Sigmoid colon (tissue), 7 donors: Measurements from ENCODE around the gene WNT11. TPM values are rescaled to one million over a fixed set of nuclear protein-coding genes. Genes with fewer than 3 reads are reported as not detected.
A peak's percentile ranks its signal among the peaks of the same experiment; 100 is the strongest.

Experiments used
- DNase-seq: peaks from one replicate; pipeline ENCODE4 v3.0.0-alpha.2; 2019
- H3K27ac ChIP-seq, 4 donors: fragments of 200-600 bp; sonication (generic); one replicate each; pipeline ENCODE4 v1.5.1; 2016 to 2019; ENCODE audit warnings: mild to moderate bottlenecking in 1 of 4
- H3K27me3 ChIP-seq, 3 donors: fragments of 200-600 bp; sonication (generic); one replicate each; pipeline ENCODE4 v1.5.1; 2019; ENCODE audit warnings: mild to moderate bottlenecking in 1 of 3
- H3K36me3 ChIP-seq, 4 donors: fragments of 200-600 bp; sonication (generic); one replicate each; pipeline ENCODE4 v1.5.1; 2016 to 2019
- H3K4me1 ChIP-seq, 4 donors: fragments of 200-600 bp; sonication (generic); one replicate each; pipeline ENCODE4 v1.5.1; 2017 to 2019
- H3K4me3 ChIP-seq, 4 donors: fragments of 200-600 bp; sonication (generic); one replicate each; pipeline ENCODE4 v1.5.1; 2017 to 2019; ENCODE audit warnings: mild to moderate bottlenecking in 2 of 4, moderate library complexity in 1 of 4
- H3K9me3 ChIP-seq, 4 donors: fragments of 200-600 bp in 3 of 4; sonication (generic) in 3 of 4; one replicate each; pipeline versions ENCODE4 v1.5.1 to v1.6.1; 2013 to 2019
- EP300 ChIP-seq, 4 donors: sonication (generic); formaldehyde crosslinking; IDR thresholded peaks; one replicate each; pipeline ENCODE4 v1.6.1; 2017; ENCODE audit warnings: antibody characterized with exemption in 4 of 4
- POLR2A ChIP-seq, 2 donors: fragments of 450-650 bp; IDR thresholded peaks; one replicate each; pipeline ENCODE4 v1.6.1; 2016; ENCODE audit warnings: antibody characterized with exemption in 2 of 2, mild to moderate bottlenecking in 2 of 2, moderate library complexity in 2 of 2
- POLR2AphosphoS5 ChIP-seq, 4 donors: sonication (generic); formaldehyde crosslinking; IDR thresholded peaks; one replicate each; pipeline ENCODE4 v1.6.1; 2017; ENCODE audit warnings: antibody characterized with exemption in 4 of 4
- WGBS, 2 donors: extraction: QIAGEN DNeasy Blood & Tissue Kit; methylation state at CpG; one replicate each; pipeline ENCODE4 v1.1.7; 2013; 5-methylcytosine and 5-hydroxymethylcytosine counted together
- intact Hi-C: fragments of 100-400 bp; cut with DNase I; formaldehyde crosslinking; loops from one replicate; pipeline ENCODE4 v1.15.1; 2023
- polyA plus RNA-seq, 3 donors: library from polyadenylated mRNA; stranded (reverse); fragments of 200-250 nt; gene quantifications; one replicate each; pipeline ENCODE4 v1.2.3, GENCODE V29; 2013
- total RNA-seq, 4 donors: library from RNA; depleted of rRNA; stranded (reverse); fragments of >200 nt; gene quantifications; one replicate each; pipeline ENCODE4 v1.1.0, GENCODE V29; 2016
- TF ChIP-seq, protein P1 (sequence below), 4 experiments: fragments of 450-650 bp in 3 of 4; fragments of 200-600 bp in 1 of 4; IDR thresholded peaks; one replicate each; pipeline ENCODE4 v1.5.1; 2016 to 2019; ENCODE audit warnings: antibody characterized with exemption in 4 of 4, mild to moderate bottlenecking in 3 of 4, moderate library complexity in 2 of 4
- donor health status: healthy with polysubstance abuse.
- donor health status: Bipolar disorder and iron deficiency.
- donor health status: healthy.

The WNT11 gene
- total and polyA plus RNA-seq, 7 donors: 0.92 to 8.9 (median 2.2) TPM

DNA sequence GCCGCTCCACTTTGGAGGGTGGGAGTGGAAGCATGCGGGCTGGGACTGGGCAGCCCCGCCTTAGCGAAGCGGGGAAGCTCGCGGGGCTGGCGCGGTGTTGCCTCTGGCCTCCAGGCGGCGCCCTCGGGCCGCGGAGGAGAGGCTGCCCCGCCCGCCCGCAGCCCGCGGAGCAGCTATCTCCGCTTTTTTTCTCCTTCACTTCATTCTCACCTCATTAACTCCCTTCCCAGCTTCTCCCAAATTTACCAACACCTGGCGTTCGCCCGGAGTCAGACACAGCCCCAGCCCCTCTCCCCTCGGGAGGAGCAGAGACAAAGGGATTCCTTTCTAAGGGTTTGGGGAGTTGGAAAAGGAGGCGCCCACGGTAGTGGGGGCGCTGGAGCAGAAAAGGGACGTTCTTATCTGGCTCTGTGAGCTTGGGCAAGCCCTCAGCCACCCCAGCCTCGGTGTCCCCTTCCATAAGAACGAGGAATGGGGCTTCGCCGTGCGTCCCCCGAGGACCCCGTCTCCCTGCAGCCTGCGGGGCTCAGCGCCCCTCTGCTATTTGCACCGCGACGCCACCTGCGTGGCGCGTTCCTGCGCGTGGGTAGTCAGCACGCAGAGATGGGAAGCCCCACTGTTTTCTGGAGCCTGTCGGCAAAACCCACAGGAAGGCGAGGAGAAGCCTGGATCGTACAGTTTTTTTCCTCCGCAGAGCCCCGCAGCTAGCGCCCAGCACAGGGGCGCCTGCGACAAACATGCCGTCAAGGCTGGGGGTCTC, 1.5 kb upstream of the WNT11 start:
- Histone ChIP-seq H3K4me1 (peaks cover 0 to 58% (median 51%) of the 10 kb centered on the region in 4 donors), H3K9me3 (no peaks in the 10 kb centered on the region), H3K36me3 (no peaks in the 10 kb centered on the region), H3K27ac (no peak overlapping the region), H3K4me3 (peak overlapping the region; percentile 22 to 53 (median 46)), H3K27me3 (peaks cover 14 to 89% (median 55%) of the 10 kb centered on the region in 3 donors)
- peak; percentile 89 for DNase-seq
- 1% methylated on average over 55 of the region's 55 CpGs for WGBS, 2 donors
- no peak for TF ChIP-seq POLR2AphosphoS5 (IDR thresholded peaks at IDR 0.05)
- TF ChIP-seq, protein P1, sequence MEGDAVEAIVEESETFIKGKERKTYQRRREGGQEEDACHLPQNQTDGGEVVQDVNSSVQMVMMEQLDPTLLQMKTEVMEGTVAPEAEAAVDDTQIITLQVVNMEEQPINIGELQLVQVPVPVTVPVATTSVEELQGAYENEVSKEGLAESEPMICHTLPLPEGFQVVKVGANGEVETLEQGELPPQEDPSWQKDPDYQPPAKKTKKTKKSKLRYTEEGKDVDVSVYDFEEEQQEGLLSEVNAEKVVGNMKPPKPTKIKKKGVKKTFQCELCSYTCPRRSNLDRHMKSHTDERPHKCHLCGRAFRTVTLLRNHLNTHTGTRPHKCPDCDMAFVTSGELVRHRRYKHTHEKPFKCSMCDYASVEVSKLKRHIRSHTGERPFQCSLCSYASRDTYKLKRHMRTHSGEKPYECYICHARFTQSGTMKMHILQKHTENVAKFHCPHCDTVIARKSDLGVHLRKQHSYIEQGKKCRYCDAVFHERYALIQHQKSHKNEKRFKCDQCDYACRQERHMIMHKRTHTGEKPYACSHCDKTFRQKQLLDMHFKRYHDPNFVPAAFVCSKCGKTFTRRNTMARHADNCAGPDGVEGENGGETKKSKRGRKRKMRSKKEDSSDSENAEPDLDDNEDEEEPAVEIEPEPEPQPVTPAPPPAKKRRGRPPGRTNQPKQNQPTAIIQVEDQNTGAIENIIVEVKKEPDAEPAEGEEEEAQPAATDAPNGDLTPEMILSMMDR (IDR thresholded peaks at IDR 0.05): peak; percentile 83 to 96 (median 92)
- intact Hi-C loops: loop anchor here (1.0 to 10.0 kb wide), 5 partner anchors 27 to 467 kb away; partner anchors contain the start of genes EMSY and LRRC32

DNA sequence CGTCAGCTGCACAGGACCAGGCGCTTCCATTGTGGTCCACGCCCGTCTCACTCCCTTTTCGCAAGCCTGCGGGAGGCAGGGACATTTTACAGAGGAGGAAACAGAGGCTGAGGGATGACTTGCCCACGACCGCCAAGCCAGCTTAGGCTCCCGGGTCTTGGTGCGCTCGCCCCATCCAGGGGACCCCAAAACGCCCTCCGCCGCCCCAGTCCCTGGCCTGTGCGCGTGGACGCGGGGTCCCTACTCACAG, 300 bp downstream of the WNT11 start:
- no peak for DNase-seq
- Histone ChIP-seq H3K9me3 (no peaks in the 10 kb centered on the region), H3K27ac (no peak overlapping the region), H3K27me3 (peaks cover 14 to 86% (median 56%) of the 10 kb centered on the region in 3 donors), H3K36me3 (no peaks in the 10 kb centered on the region), H3K4me3 (peak overlapping the region; percentile 29 to 53 (median 46)), H3K4me1 (peaks cover 0 to 56% (median 50%) of the 10 kb centered on the region in 4 donors)
- no peak for TF ChIP-seq POLR2AphosphoS5 (IDR thresholded peaks at IDR 0.05)
- no peak for TF ChIP-seq EP300 (IDR thresholded peaks at IDR 0.05)
- TF ChIP-seq POLR2A (IDR thresholded peaks at IDR 0.05): no peak
- TF ChIP-seq, protein P1 (IDR thresholded peaks at IDR 0.05): no peak
- intact Hi-C loops: loop anchor here (2.0 to 10.0 kb wide), 3 partner anchors 239 to 469 kb away; partner anchors contain the start of genes EMSY and LRRC32
- WGBS, 2 donors: 2 to 6% methylated on average over 18 of the region's 18 CpGs

DNA sequence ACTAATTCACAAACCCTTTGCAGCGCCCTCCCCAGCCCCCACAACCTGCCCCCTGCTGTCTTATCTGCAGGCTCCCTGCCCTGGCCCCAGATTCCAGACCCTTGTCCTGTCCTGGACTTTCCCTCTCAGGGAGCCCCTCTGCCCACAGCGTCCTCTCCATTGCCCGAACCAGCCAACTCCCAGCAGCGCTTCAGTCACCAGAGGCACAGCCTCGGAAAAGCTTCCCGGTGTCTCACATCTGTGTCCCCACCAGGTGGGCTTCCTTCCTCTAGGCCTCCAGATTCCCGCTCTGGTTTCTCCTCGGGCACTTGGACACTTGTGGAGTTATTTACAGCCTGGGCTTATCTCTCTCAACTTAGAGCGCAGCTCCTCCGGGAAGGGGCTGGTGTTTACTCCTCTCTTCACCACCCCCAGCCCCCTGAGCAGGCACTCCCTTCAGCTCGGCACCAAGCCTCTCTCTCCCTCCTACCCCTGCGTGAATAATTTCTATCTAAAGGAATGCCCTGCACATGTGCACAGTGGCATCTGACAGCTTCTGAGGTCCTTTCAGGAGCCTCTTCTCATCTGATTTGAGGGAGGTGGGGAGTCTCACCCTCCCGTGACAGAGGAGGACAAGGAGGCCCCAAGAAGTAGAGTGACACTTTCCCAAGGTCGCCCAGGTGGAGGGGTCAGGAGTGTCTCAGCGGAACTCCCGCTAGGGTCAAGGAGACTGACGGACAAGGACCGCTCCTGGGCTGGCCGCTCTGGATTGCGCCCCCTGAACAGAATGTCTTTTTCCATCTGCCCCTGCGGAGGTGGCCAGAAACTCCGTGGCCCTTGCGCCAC, 838 bp downstream of the WNT11 start:
- no peak for DNase-seq
- intact Hi-C loops: loop anchor here (2.0 to 10.0 kb wide), 3 partner anchors 239 to 469 kb away; partner anchors contain the start of genes EMSY and LRRC32
- H3K4me3 ChIP-seq: peak overlapping the region in 3 of 4 donors; percentile 40 to 53 (median 53)

DNA sequence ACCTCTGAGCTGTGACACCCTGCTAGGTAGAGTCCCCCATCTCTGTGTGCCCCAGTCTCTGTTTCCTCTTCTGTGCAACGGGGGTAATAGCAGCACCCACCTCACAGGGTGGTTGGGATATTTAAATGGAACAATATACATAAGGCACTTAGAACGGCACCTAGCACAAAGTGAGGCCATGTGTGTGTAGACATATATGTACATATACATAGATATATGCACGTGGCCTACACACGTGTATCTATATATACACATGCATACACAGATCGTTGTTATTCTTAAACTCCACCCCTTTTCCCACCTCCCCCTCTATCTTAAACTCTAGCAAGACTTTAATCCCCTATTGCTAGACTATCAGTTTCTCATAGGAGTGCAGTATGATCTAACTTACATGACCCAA, 2.4 kb downstream of the WNT11 start:
- intact Hi-C loops: loop anchor here (10.0 kb wide), 2 partner anchors 241 to 471 kb away; partner anchors contain the start of genes EMSY and LRRC32
- DNase-seq: no peak

More for the DNA sequence above, 838 bp downstream of the WNT11 start:
- Histone ChIP-seq H3K27me3 (peaks cover 14 to 80% (median 56%) of the 10 kb centered on the region in 3 donors), H3K4me1 (peaks cover 0 to 50% (median 47%) of the 10 kb centered on the region in 4 donors), H3K27ac (no peak overlapping the region), H3K9me3 (no peaks in the 10 kb centered on the region), H3K36me3 (no peaks in the 10 kb centered on the region)
- WGBS, 2 donors: 39 to 64% methylated on average over 23 of the region's 23 CpGs
- TF ChIP-seq, protein P1 (IDR thresholded peaks at IDR 0.05): no peak
- TF ChIP-seq POLR2AphosphoS5 (IDR thresholded peaks at IDR 0.05): no peak
- TF ChIP-seq POLR2A (IDR thresholded peaks at IDR 0.05): no peak
- no peak for TF ChIP-seq EP300 (IDR thresholded peaks at IDR 0.05)

More for the DNA sequence above, 2.4 kb downstream of the WNT11 start:
- Histone ChIP-seq H3K4me3 (no peak overlapping the region), H3K4me1 (peaks cover 0 to 35% (median 32%) of the 10 kb centered on the region in 4 donors), H3K9me3 (no peaks in the 10 kb centered on the region), H3K27ac (no peak overlapping the region), H3K36me3 (no peaks in the 10 kb centered on the region), H3K27me3 (peaks cover 14 to 65% (median 49%) of the 10 kb centered on the region in 3 donors)
- 80 to 90% methylated on average over 5 of the region's 5 CpGs for WGBS, 2 donors
- TF ChIP-seq POLR2A (IDR thresholded peaks at IDR 0.05): no peak
- no peak for TF ChIP-seq EP300 (IDR thresholded peaks at IDR 0.05)
- TF ChIP-seq, protein P1 (IDR thresholded peaks at IDR 0.05): no peak
- no peak for TF ChIP-seq POLR2AphosphoS5 (IDR thresholded peaks at IDR 0.05)
